Activated CD8-positive, alpha-beta memory T cell treated with anti-CD3 and anti-CD28 coated beads, Interleukin-2, amount 50 U/mL, for 1 hour (primary cell): ENCODE measurements around the gene NRXN2.

Source experiments
- DNase-seq: peaks from one replicate; pipeline ENCODE4 v3.0.0-alpha.2; 2020; ENCODE audit errors: extremely low read depth

NRXN2 gene

GRCh38 chr11:64649291-64649697 is 73.7 kb downstream of the NRXN2 start:
- no peak for DNase-seq

GRCh38 chr11:64648551-64648950 is 74.4 kb downstream of the NRXN2 start:
- no peak for DNase-seq

- DNase-seq: no peak
Measured at GRCh38 chr11:64647019-64647779, 75.8 kb downstream of the NRXN2 start.

- DNase-seq: no peak
Measured at GRCh38 chr11:64644647-64645275, 78.2 kb downstream of the NRXN2 start.

- no peak for DNase-seq
Measured at GRCh38 chr11:64643920-64644646, 78.9 kb downstream of the NRXN2 start.

GRCh38 chr11:64643256-64643881 is 79.6 kb downstream of the NRXN2 start:
- DNase-seq: no peak

- no peak for DNase-seq
Measured at GRCh38 chr11:64642871-64643255, 80.1 kb downstream of the NRXN2 start.

GRCh38 chr11:64642418-64642735 is 80.6 kb downstream of the NRXN2 start:
- no peak for DNase-seq

- no peak for DNase-seq
Measured at GRCh38 chr11:64641596-64642417, 81.2 kb downstream of the NRXN2 start.

- no peak for DNase-seq
Measured at GRCh38 chr11:64639885-64640284, 83.1 kb downstream of the NRXN2 start.

GRCh38 chr11:64638829-64639228 is 84.2 kb downstream of the NRXN2 start:
- DNase-seq: no peak

GRCh38 chr11:64638018-64638665 is 84.9 kb downstream of the NRXN2 start:
- no peak for DNase-seq

- no peak for DNase-seq
Measured at GRCh38 chr11:64637334-64638017, 85.5 kb downstream of the NRXN2 start.

GRCh38 chr11:64633555-64634159 is 89.3 kb downstream of the NRXN2 start:
- no peak for DNase-seq

GRCh38 chr11:64632654-64633053 is 90.3 kb downstream of the NRXN2 start:
- no peak for DNase-seq

GRCh38 chr11:64632237-64632636 is 90.8 kb downstream of the NRXN2 start:
- DNase-seq: no peak

GRCh38 chr11:64631675-64632074 is 91.3 kb downstream of the NRXN2 start:
- DNase-seq: no peak

- DNase-seq: no peak
Measured at GRCh38 chr11:64629796-64630562, 93.0 kb downstream of the NRXN2 start.

GRCh38 chr11:64629103-64629502 is 93.9 kb downstream of the NRXN2 start:
- no peak for DNase-seq
